ENCODE measurements around the gene CAP2.

CAP2 gene

GRCh38 chr6:17454316-17455005, 61.1 kb downstream of the CAP2 start:
- H3F3A ChIP-seq (ENCODE audit: control insufficient read depth, insufficient read depth): no peaks in the 10 kb centered on the region
- no peaks in the 10 kb centered on the region for H3K36me3 ChIP-seq (ENCODE audit: control insufficient read depth, low read length)
- no peak overlapping the region for H3K4me2 ChIP-seq (ENCODE audit: low read length)
- H3K4me3 ChIP-seq (ENCODE audit: low read length): no peak overlapping the region
- no peaks in the 10 kb centered on the region for H3K9me3 ChIP-seq (ENCODE audit: control insufficient read depth, insufficient read depth, low read length)
- H3K9me2 ChIP-seq (replicated peaks; ENCODE audit: control insufficient read depth, low read length): no peaks in the 10 kb centered on the region
- no peaks in the 10 kb centered on the region for H4K20me1 ChIP-seq (ENCODE audit: control insufficient read depth, insufficient read depth, low read depth, low read length)
- no peaks in the 10 kb centered on the region for H3K79me2 ChIP-seq (ENCODE audit: control insufficient read depth, low read length)
- H3K27me3 ChIP-seq (ENCODE audit: control insufficient read depth, low read length): no peaks in the 10 kb centered on the region; the same call in 1 of the 2 replicates
- no peak for TF ChIP-seq CTCF (IDR thresholded peaks at IDR 0.05; ENCODE audit: low read depth, low read length, poor library complexity, severe bottlenecking)
- H3K27ac ChIP-seq (ENCODE audit: low read depth, low read length): no peak overlapping the region
- no peaks in the 10 kb centered on the region for H3K4me1 ChIP-seq (ENCODE audit: control insufficient read depth, low read length)

GRCh38 chr6:17455919-17456318, 62.5 kb downstream of the CAP2 start:
- Histone ChIP-seq H3K4me3 (ENCODE audit: low read length) (no peak overlapping the region), H4K20me1 (ENCODE audit: control insufficient read depth, insufficient read depth, low read depth, low read length) (no peaks in the 10 kb centered on the region), H3F3A (ENCODE audit: control insufficient read depth, insufficient read depth) (no peaks in the 10 kb centered on the region), H3K36me3 (ENCODE audit: control insufficient read depth, low read length) (no peaks in the 10 kb centered on the region), H3K9me2 (replicated peaks; ENCODE audit: control insufficient read depth, low read length) (no peaks in the 10 kb centered on the region), H3K4me1 (ENCODE audit: control insufficient read depth, low read length) (no peaks in the 10 kb centered on the region), H3K9me3 (ENCODE audit: control insufficient read depth, insufficient read depth, low read length) (no peaks in the 10 kb centered on the region), H3K4me2 (ENCODE audit: low read length) (no peak overlapping the region), H3K79me2 (ENCODE audit: control insufficient read depth, low read length) (no peaks in the 10 kb centered on the region), H3K27me3 (ENCODE audit: control insufficient read depth, low read length) (peaks cover 3% of the 10 kb centered on the region), H3K27ac (ENCODE audit: low read depth, low read length) (no peak overlapping the region)
- TF ChIP-seq EZH2phosphoT487 (IDR thresholded peaks at IDR 0.05; ENCODE audit: borderline replicate concordance, low read length): no peak
- no peak for TF ChIP-seq CTCF (IDR thresholded peaks at IDR 0.05; ENCODE audit: low read depth, low read length, poor library complexity, severe bottlenecking)

GRCh38 chr6:17456711-17457110, 63.3 kb downstream of the CAP2 start:
- no peak overlapping the region for H3K4me3 ChIP-seq (ENCODE audit: low read length)
- no peaks in the 10 kb centered on the region for H3K36me3 ChIP-seq (ENCODE audit: control insufficient read depth, low read length)
- H3F3A ChIP-seq (ENCODE audit: control insufficient read depth, insufficient read depth): no peaks in the 10 kb centered on the region
- TF ChIP-seq CTCF (IDR thresholded peaks at IDR 0.05; ENCODE audit: low read depth, low read length, poor library complexity, severe bottlenecking) (no peak), EZH2phosphoT487 (IDR thresholded peaks at IDR 0.05; ENCODE audit: borderline replicate concordance, low read length) (no peak)
- H3K9me2 ChIP-seq (replicated peaks; ENCODE audit: control insufficient read depth, low read length): no peaks in the 10 kb centered on the region
- H3K79me2 ChIP-seq (ENCODE audit: control insufficient read depth, low read length): no peaks in the 10 kb centered on the region
- H3K4me2 ChIP-seq (ENCODE audit: low read length): no peak overlapping the region
- no peaks in the 10 kb centered on the region for H3K4me1 ChIP-seq (ENCODE audit: control insufficient read depth, low read length)
- H3K27me3 ChIP-seq (ENCODE audit: control insufficient read depth, low read length): peaks cover 3% of the 10 kb centered on the region
- H4K20me1 ChIP-seq (ENCODE audit: control insufficient read depth, insufficient read depth, low read depth, low read length): no peaks in the 10 kb centered on the region
- H3K9me3 ChIP-seq (ENCODE audit: control insufficient read depth, insufficient read depth, low read length): no peaks in the 10 kb centered on the region
- H3K27ac ChIP-seq (ENCODE audit: low read depth, low read length): no peak overlapping the region

Data from DOHH2 (cell line).